AG10803 (cell line): ENCODE results near the gene MAD2L2.

Experiments used
- DNase-seq: peaks from one replicate; pipeline ENCODE4 v3.0.0; 2010; ENCODE audit warnings: low read depth
- H3K4me3 ChIP-seq: 2 replicates; pipeline ENCODE4 v1.5.1; 2011; ENCODE audit warnings: mild to moderate bottlenecking, low read length, control low read depth
- CTCF ChIP-seq: conservative IDR thresholded peaks from 2 replicates; pipeline ENCODE4 v1.5.1; 2011; ENCODE audit warnings: mild to moderate bottlenecking, low read length, control low read depth, inconsistent platforms

Gene MAD2L2

GRCh38 chr1:11640944-11641343 is 40.0 kb downstream of the MAD2L2 start:
- no peak for TF ChIP-seq CTCF
- no peak overlapping the region for H3K4me3 ChIP-seq
- DNase-seq, result no peak

GRCh38 chr1:11640101-11640500 is 40.8 kb downstream of the MAD2L2 start:
- DNase-seq, result no peak
- H3K4me3 ChIP-seq, result no peak overlapping the region
- no peak for TF ChIP-seq CTCF

- no peak for TF ChIP-seq CTCF
Measured at GRCh38 chr1:11639372-11639771, 41.6 kb downstream of the MAD2L2 start.

GRCh38 chr1:11638121-11638520 is 42.8 kb downstream of the MAD2L2 start:
- TF ChIP-seq CTCF, result no peak
- H3K4me3 ChIP-seq, result no peak overlapping the region
- DNase-seq, result no peak

More at GRCh38 chr1:11639372-11639771, 41.6 kb downstream of the MAD2L2 start:
- DNase-seq, result no peak
- H3K4me3 ChIP-seq, result no peak overlapping the region

- H3K4me3 ChIP-seq, result no peak overlapping the region
- no peak for TF ChIP-seq CTCF
- no peak for DNase-seq
Measured at GRCh38 chr1:11634365-11635192, 46.4 kb downstream of the MAD2L2 start.

GRCh38 chr1:11629184-11630016 is 51.5 kb downstream of the MAD2L2 start:
- TF ChIP-seq CTCF, result no peak
- no peak overlapping the region for H3K4me3 ChIP-seq
- no peak for DNase-seq
